GM12878 (cell line): ENCODE results near the gene PADI2. TPM values are rescaled to one million over a fixed set of nuclear protein-coding genes. Genes with fewer than 3 reads are reported as not detected.
A peak's percentile ranks its signal among the peaks of the same experiment; 100 is the strongest.

Experiments
- ATAC-seq: fragments of 200-7000 bp; cut with Tn5 transposase; 3 replicates; pipeline ENCODE4 v1.9.1; 2020; ENCODE audit warnings: mild to moderate bottlenecking, moderate library complexity
- Bru-seq: library from RNA; stranded (reverse); fragments of 400-500 nt; gene quantifications from one replicate; lab custom pipeline; 2021; lab: Mats Ljungman, UMichigan
- BruChase-seq, 2 experiments: library from RNA; stranded (reverse); fragments of 400-500 nt; gene quantifications; one replicate each; lab custom pipeline; 2021; lab: Mats Ljungman, UMichigan
- BruUV-seq: library from RNA; stranded (reverse); fragments of 400-500 nt; replicated peaks from 2 replicates; lab custom pipeline; 2021; lab: Mats Ljungman, UMichigan
- CTCF ChIA-PET: fragments of 300-600 bp; sonication (Branson Sonifier 250); formaldehyde crosslinking; extraction: SDS; loops from one replicate; lab custom pipeline; 2021; ENCODE audit warnings: inconsistent platforms; lab: Yijun Ruan, JAX
- POLR2A ChIA-PET: fragments of 350-600 bp; formaldehyde crosslinking; extraction: SDS; loops from one replicate; lab custom pipeline; 2021; ENCODE audit warnings: inconsistent platforms; lab: Charles Lee
- RAD21 ChIA-PET: fragments of 300-600 bp; sonication (Branson Sonifier 250); formaldehyde crosslinking; loops from one replicate; lab custom pipeline; 2023; ENCODE audit warnings: antibody characterized with exemption; ENCODE audit not compliant: unreplicated experiment; lab: Charles Lee
- SMC1A ChIA-PET: fragments of 300-600 bp; sonication (Branson Sonifier 250); formaldehyde crosslinking; loops from one replicate; lab custom pipeline; 2023; ENCODE audit not compliant: unreplicated experiment, uncharacterized antibody; lab: Charles Lee
- DNase-seq: peaks from one replicate; pipeline ENCODE4 v3.0.0-alpha.2; 2011; ENCODE audit warnings: low read depth, low spot score
- FAIRE-seq: peaks from 3 replicates; lab custom pipeline; 2011; peaks lifted over from hg19 to GRCh38; lab: Jason Lieb, UNC
- H2AFZ ChIP-seq: 2 replicates; pipeline ENCODE4 v1.6.0; 2011; ENCODE audit warnings: low read depth, low read length, control low read depth; ENCODE audit not compliant: control insufficient read depth
- H3K27ac ChIP-seq: 2 replicates; pipeline ENCODE4 v1.5.1; 2011; ENCODE audit warnings: control low read depth; ENCODE audit not compliant: control insufficient read depth, insufficient read depth
- H3K27me3 ChIP-seq, 2 experiments: replicated peaks in 1 of 2; 2 replicates each; pipeline versions ENCODE4 v1.6.0 to v1.6.1; 2011; ENCODE audit warnings: low read length in 1 of 2; ENCODE audit not compliant: control insufficient read depth in 2 of 2, insufficient read depth in 2 of 2
- H3K36me3 ChIP-seq, 2 experiments: 2 replicates each; pipeline ENCODE4 v1.5.1; 2011; ENCODE audit warnings: low read length in 1 of 2; ENCODE audit not compliant: control insufficient read depth in 2 of 2, insufficient read depth in 2 of 2
- H3K4me1 ChIP-seq: 2 replicates; pipeline ENCODE4 v1.6.1; 2011; ENCODE audit warnings: mild to moderate bottlenecking, low read length, moderate library complexity, mixed read lengths; ENCODE audit not compliant: control insufficient read depth, insufficient read depth
- H3K4me2 ChIP-seq: 2 replicates; pipeline ENCODE4 v1.6.0; 2011; ENCODE audit warnings: control low read depth; ENCODE audit not compliant: control insufficient read depth, insufficient read depth
- H3K4me3 ChIP-seq: fragments of 200-600 bp; sonication (generic); 2 replicates; pipeline ENCODE4 v1.5.1; 2016
- H3K79me2 ChIP-seq: 2 replicates; pipeline ENCODE4 v1.6.0; 2011; ENCODE audit warnings: low read length; ENCODE audit not compliant: control insufficient read depth, insufficient read depth
- H3K9ac ChIP-seq: 2 replicates; pipeline ENCODE4 v1.8.0; 2011; ENCODE audit warnings: low read length, control low read depth, mixed read lengths; ENCODE audit not compliant: control insufficient read depth, insufficient read depth
- H3K9me3 ChIP-seq: replicated peaks from 3 replicates; pipeline ENCODE4 v1.5.1; 2011; ENCODE audit warnings: mild to moderate bottlenecking, low read length; ENCODE audit not compliant: control insufficient read depth, insufficient read depth
- H4K20me1 ChIP-seq: 2 replicates; pipeline ENCODE4 v1.6.0; 2011; ENCODE audit not compliant: control insufficient read depth, insufficient read depth
- EP300 ChIP-seq, 2 experiments: fragments of 150-350 bp in 1 of 2; IDR thresholded peaks; 2 replicates each; pipeline ENCODE4 v1.6.1; 2011 to 2012; ENCODE audit warnings: low read depth in 2 of 2, low read length in 2 of 2, borderline replicate concordance in 1 of 2, improper control_type of control experiment in 1 of 2, inconsistent platforms in 1 of 2; ENCODE audit not compliant: control insufficient read depth in 1 of 2
- FOXM1 ChIP-seq: IDR thresholded peaks from 2 replicates; pipeline ENCODE4 v1.6.1; 2012; ENCODE audit warnings: low read depth, mild to moderate bottlenecking, inconsistent platforms, low read length, moderate library complexity
- HCFC1 ChIP-seq: fragments of 150-350 bp; IDR thresholded peaks from 2 replicates; pipeline ENCODE4 v1.6.1; 2014; ENCODE audit warnings: low read length
- IKZF1 ChIP-seq: fragments of 450-650 bp; conservative IDR thresholded peaks from 2 replicates; pipeline ENCODE4 v1.6.1; 2017; ENCODE audit warnings: antibody characterized with exemption, mild to moderate bottlenecking
- NR2C2 ChIP-seq: IDR thresholded peaks from 2 replicates; pipeline ENCODE4 v1.6.1; 2011; ENCODE audit warnings: borderline replicate concordance, low read depth; ENCODE audit not compliant: control insufficient read depth, insufficient read length
- PAX5 ChIP-seq: IDR thresholded peaks from 2 replicates; pipeline ENCODE4 v1.6.1; 2011; ENCODE audit warnings: low read depth, low read length, borderline replicate concordance
- ZNF622 ChIP-seq: fragments of 450-650 bp; IDR thresholded peaks from 2 replicates; pipeline ENCODE4 v1.6.1; 2017; ENCODE audit warnings: mild to moderate bottlenecking, inconsistent platforms
- WGBS: methylation state at CpG from one replicate; pipeline ENCODE4 v1.1.6; 2016; ENCODE audit warnings: low lambda C conversion rate; ENCODE audit not compliant: insufficient replicate concordance, insufficient coverage; ENCODE audit errors: missing lambda C conversion rate; 5-methylcytosine and 5-hydroxymethylcytosine counted together
- in situ Hi-C: fragments of 300-500 bp; cut with MboI; formaldehyde crosslinking; loops from 9 replicates; pipeline ENCODE4 v1.14.3; 2018; ENCODE audit warnings: mixed read lengths
- intact Hi-C: fragments of 100-400 bp; cut with micrococcal nuclease; formaldehyde crosslinking; loops from one replicate; pipeline ENCODE4 v1.14.2; 2022; ENCODE audit not compliant: unreplicated experiment
- long read RNA-seq, 2 experiments: library from polyadenylated mRNA; unstranded; transcript quantifications; one replicate each; pipeline ENCODE4 v2.0.0, GENCODE V29; 2019 to 2020
- polyA minus RNA-seq, 3 experiments: library from RNA; depleted of rRNA, polyadenylated mRNA; stranded (reverse); fragments of >200 nt; gene quantifications; 2 replicates each; pipeline ENCODE4 v1.2.3, GENCODE V29; 2011
- polyA plus RNA-seq, 11 experiments: library from polyadenylated mRNA; depleted of rRNA in 4 of 11; unstranded in 6 of 11; stranded (reverse) in 5 of 11; fragments of >200 nt; fragmentation: Nextera tagmentation in 4 of 11; fragmentation: Illumina TruSeq in 1 of 11; extraction: Ambion mirVana in 4 of 11; extraction: Trizol in 1 of 11; gene quantifications; 1 replicate in 1 of 11; 2 replicates in 10 of 11; pipeline versions ENCODE4 v1.2.1 to v1.2.3, GENCODE V29; 2011 to 2016; ENCODE audit warnings: inconsistent platforms in 2 of 11, missing spikeins in 2 of 11, low read depth in 1 of 11
- total RNA-seq, 4 experiments: library from RNA; depleted of rRNA in 3 of 4; stranded (reverse); fragments of >200 nt in 3 of 4; fragmentation: Illumina TruSeq in 1 of 4; extraction: Trizol in 1 of 4; gene quantifications; 2 replicates each; pipeline versions ENCODE4 v1.2.1 to v1.2.3, GENCODE V29; 2013 to 2021
- TF ChIP-seq, protein P1 (sequence below): fragments of 450-650 bp; IDR thresholded peaks from 2 replicates; pipeline ENCODE4 v1.6.1; 2016; ENCODE audit warnings: mild to moderate bottlenecking
- TF ChIP-seq, protein P2 (sequence below): fragments of 450-650 bp; IDR thresholded peaks from 2 replicates; pipeline ENCODE4 v1.6.1; 2017; ENCODE audit warnings: mild to moderate bottlenecking, moderate library complexity
- TF ChIP-seq, protein P3 (sequence below): fragments of 450-650 bp; conservative IDR thresholded peaks from 2 replicates; pipeline ENCODE4 v1.6.1; 2017; ENCODE audit warnings: mild to moderate bottlenecking, moderate library complexity

Gene PADI2
- total RNA-seq (2013; cell fraction: nucleolus; rRNA removed), result 46.4 and 54.7 TPM in 2 replicates
- total RNA-seq (2014; rRNA removed) (0.05 and 0.06 TPM in 2 replicates), total RNA-seq (2014; rRNA removed; fragmentation: Illumina TruSeq; extraction: Trizol) (0.09 TPM in 2 replicates), total RNA-seq (2021) (0.18 and 0.21 TPM in 2 replicates), polyA plus RNA-seq (2011; rRNA removed) (1.9 and 3.0 TPM in 2 replicates), polyA plus RNA-seq (2014; fragmentation: Illumina TruSeq; extraction: Trizol) (0.06 and 0.19 TPM in 2 replicates), polyA plus RNA-seq (2014; fragmentation: Nextera tagmentation; extraction: Ambion mirVana) (under 1 TPM; 0.05 to 0.09 TPM), polyA plus RNA-seq (2014; rRNA removed) (0.09 and 0.10 TPM in 2 replicates), polyA plus RNA-seq (2016; fragmentation: Nextera tagmentation; extraction: Ambion mirVana) (under 1 TPM in 1 of 2 experiments, not detected in 1; 0.17 TPM), polyA minus RNA-seq (2011; rRNA and poly(A)+ RNA removed) (3.7 and 4.6 TPM in 2 replicates), Bru-seq, nascent RNA (percentile 59 among the genes with signal in this experiment), BruChase-seq, experiment 1, labeled RNA remaining after a 6-hour chase (percentile 61 among the genes with signal in this experiment), BruChase-seq, experiment 2, labeled RNA remaining after a 2-hour chase (percentile 53 among the genes with signal in this experiment)
- 0.33 TPM for polyA plus RNA-seq (2011; ENCODE audit: low read depth)
- polyA plus RNA-seq (2011; cell fraction: cytosol; rRNA removed), result 2.3 and 2.7 TPM in 2 replicates
- polyA plus RNA-seq (2011; cell fraction: nucleus; rRNA removed), result 7.6 and 15.7 TPM in 2 replicates
- 0.61 and 1.5 TPM in 2 replicates for polyA plus RNA-seq (2012)
- 1.9 and 2.0 TPM in 2 replicates for polyA minus RNA-seq (2011; cell fraction: cytosol; rRNA and poly(A)+ RNA removed)
- polyA minus RNA-seq (2011; cell fraction: nucleus; rRNA and poly(A)+ RNA removed), result 2.1 and 2.3 TPM in 2 replicates
- long read RNA-seq, experiment 1, result 0 reads
- long read RNA-seq, experiment 2, partial matches to known transcripts, result 0 of 1 reads
- long read RNA-seq, experiment 2, other reads (novel, unspliced or antisense), result 1 of 1 reads

DNA sequence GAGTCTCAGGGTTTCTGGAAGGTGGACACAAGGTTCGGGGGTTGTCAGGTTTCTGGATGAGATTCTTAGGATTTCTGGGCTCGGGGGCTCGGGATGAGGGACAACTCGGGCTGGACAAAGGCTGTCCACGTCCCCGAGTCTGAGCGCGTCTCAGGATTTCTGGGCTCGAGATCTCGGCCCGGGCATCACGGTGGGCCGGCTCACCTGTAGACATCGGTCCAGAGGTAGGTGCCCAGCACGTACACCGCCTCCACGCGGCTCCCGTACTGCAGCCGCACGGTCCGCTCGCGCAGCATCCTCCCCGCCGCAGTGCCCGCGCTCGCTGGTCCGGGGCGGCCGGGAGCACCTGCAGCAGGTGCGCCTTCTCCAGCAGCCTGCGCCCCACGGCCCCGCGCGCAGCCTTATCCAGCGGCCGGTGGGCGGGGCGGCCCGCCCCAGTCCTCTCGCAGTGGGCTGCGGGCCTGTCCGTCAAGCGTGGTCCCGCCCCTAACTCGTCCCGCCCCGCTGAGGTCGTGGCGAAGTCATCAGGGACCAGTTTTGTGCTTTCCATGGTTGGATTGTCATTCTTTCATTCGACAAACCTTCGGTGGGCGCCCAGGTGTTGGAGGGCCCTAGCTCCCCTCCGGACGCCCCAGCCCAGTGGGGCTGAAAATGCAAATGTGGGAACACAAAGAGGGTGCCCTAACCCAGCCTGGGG is at the start of gene PADI2:
Gene PADI2, minus strand, starts transcription at position 376 of the 697 bp plus-strand sequence. Its CDS starts 80 bp downstream, at position 296.
- in situ Hi-C loops, result loop anchor here (5.0 kb wide), 2 partner anchors 57 to 213 kb away; no protein-coding TSS in a partner anchor
- CTCF ChIA-PET, result interaction anchor here (0.9 to 12.1 kb wide), 4 partner anchors 11 to 115 kb away, joined by 3 to 315 read pairs (median 88); no protein-coding TSS in a partner anchor
- intact Hi-C loops, result loop anchor here (5.0 kb wide), 1 partner anchor 42 kb away; no protein-coding TSS in a partner anchor
- TF ChIP-seq ZNF622 (no peak), NR2C2 (no peak), FOXM1 (no peak), IKZF1 (no peak), PAX5 (no peak), EP300 (IDR thresholded peaks at IDR 0.05; ENCODE audit: borderline replicate concordance in 1 of 2, control insufficient read depth in 1 of 2, low read depth in 2 of 2, low read length in 2 of 2) (no peak), HCFC1 (no peak)
- TF ChIP-seq, protein P1, sequence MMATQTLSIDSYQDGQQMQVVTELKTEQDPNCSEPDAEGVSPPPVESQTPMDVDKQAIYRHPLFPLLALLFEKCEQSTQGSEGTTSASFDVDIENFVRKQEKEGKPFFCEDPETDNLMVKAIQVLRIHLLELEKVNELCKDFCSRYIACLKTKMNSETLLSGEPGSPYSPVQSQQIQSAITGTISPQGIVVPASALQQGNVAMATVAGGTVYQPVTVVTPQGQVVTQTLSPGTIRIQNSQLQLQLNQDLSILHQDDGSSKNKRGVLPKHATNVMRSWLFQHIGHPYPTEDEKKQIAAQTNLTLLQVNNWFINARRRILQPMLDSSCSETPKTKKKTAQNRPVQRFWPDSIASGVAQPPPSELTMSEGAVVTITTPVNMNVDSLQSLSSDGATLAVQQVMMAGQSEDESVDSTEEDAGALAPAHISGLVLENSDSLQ, result peak; percentile 98
- TF ChIP-seq, protein P2, sequence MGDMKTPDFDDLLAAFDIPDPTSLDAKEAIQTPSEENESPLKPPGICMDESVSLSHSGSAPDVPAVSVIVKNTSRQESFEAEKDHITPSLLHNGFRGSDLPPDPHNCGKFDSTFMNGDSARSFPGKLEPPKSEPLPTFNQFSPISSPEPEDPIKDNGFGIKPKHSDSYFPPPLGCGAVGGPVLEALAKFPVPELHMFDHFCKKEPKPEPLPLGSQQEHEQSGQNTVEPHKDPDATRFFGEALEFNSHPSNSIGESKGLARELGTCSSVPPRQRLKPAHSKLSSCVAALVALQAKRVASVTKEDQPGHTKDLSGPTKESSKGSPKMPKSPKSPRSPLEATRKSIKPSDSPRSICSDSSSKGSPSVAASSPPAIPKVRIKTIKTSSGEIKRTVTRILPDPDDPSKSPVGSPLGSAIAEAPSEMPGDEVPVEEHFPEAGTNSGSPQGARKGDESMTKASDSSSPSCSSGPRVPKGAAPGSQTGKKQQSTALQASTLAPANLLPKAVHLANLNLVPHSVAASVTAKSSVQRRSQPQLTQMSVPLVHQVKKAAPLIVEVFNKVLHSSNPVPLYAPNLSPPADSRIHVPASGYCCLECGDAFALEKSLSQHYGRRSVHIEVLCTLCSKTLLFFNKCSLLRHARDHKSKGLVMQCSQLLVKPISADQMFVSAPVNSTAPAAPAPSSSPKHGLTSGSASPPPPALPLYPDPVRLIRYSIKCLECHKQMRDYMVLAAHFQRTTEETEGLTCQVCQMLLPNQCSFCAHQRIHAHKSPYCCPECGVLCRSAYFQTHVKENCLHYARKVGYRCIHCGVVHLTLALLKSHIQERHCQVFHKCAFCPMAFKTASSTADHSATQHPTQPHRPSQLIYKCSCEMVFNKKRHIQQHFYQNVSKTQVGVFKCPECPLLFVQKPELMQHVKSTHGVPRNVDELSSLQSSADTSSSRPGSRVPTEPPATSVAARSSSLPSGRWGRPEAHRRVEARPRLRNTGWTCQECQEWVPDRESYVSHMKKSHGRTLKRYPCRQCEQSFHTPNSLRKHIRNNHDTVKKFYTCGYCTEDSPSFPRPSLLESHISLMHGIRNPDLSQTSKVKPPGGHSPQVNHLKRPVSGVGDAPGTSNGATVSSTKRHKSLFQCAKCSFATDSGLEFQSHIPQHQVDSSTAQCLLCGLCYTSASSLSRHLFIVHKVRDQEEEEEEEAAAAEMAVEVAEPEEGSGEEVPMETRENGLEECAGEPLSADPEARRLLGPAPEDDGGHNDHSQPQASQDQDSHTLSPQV, result no peak
- TF ChIP-seq, protein P3, sequence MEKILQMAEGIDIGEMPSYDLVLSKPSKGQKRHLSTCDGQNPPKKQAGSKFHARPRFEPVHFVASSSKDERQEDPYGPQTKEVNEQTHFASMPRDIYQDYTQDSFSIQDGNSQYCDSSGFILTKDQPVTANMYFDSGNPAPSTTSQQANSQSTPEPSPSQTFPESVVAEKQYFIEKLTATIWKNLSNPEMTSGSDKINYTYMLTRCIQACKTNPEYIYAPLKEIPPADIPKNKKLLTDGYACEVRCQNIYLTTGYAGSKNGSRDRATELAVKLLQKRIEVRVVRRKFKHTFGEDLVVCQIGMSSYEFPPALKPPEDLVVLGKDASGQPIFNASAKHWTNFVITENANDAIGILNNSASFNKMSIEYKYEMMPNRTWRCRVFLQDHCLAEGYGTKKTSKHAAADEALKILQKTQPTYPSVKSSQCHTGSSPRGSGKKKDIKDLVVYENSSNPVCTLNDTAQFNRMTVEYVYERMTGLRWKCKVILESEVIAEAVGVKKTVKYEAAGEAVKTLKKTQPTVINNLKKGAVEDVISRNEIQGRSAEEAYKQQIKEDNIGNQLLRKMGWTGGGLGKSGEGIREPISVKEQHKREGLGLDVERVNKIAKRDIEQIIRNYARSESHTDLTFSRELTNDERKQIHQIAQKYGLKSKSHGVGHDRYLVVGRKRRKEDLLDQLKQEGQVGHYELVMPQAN, result peak; percentile 46; the same call in 1 of the 2 replicates

More for the DNA sequence above, at the start of gene PADI2:
- Histone ChIP-seq H3K79me2 (no peaks in the 10 kb centered on the region), H3K4me2 (peak within 1 kb of the TSS; percentile 69), H3K27me3 (peaks cover 9 to 11% of the 10 kb centered on the region in 2 experiments; a peak in 3 of 4 replicates), H3K4me3 (peak within 1 kb of the TSS; percentile 63), H3K9ac (no peak within 1 kb of the TSS), H3K27ac (no peak within 1 kb of the TSS), H4K20me1 (no peaks in the 10 kb centered on the region), H3K36me3 (no peaks in the 10 kb centered on the region), H2AFZ (peak within 1 kb of the TSS; percentile 46), H3K9me3 (no peaks in the 10 kb centered on the region), H3K4me1 (peaks cover 8% of the 10 kb centered on the region; the same call in 1 of the 2 replicates)
- POLR2A ChIA-PET, result interaction anchor here (0.8 to 3.9 kb wide), 6 partner anchors 10 to 59 kb away, joined by 3 to 23 read pairs (median 5); no protein-coding TSS in a partner anchor
- BruUV-seq, result no TSS peak
- 2% methylated on average over 58 of the region's 58 CpGs for WGBS
- SMC1A ChIA-PET, result interaction anchor here (0.9 to 12.4 kb wide), 10 partner anchors 8 to 163 kb away, joined by 3 to 236 read pairs (median 7); no protein-coding TSS in a partner anchor
- ATAC-seq (peak; percentile 93), DNase-seq (no peak), FAIRE-seq (no peak)
- RAD21 ChIA-PET, result interaction anchor here (0.9 to 9.7 kb wide), 8 partner anchors 22 to 117 kb away, joined by 3 to 186 read pairs (median 8); no protein-coding TSS in a partner anchor
